GM18858 (cell line): ENCODE results near the gene NRBF2.
A peak's percentile ranks its signal among the peaks of the same experiment; 100 is the strongest.
"Not testable (repeated sequence)": the region's sequence is repeated elsewhere in the genome, so short reads cannot be mapped to it uniquely, and the experiment has no call there.

Experiments used
- ATAC-seq: cut with Tn5 transposase; IDR thresholded peaks from one replicate; pipeline ENCODE4 v1.9.1; 2021; ENCODE audit not compliant: unreplicated experiment

Gene NRBF2

GRCh38 chr10:63133056-63133820, at the start of gene NRBF2:
Gene NRBF2 (plus strand): TSS chr10:63133328. CDS start chr10:63133471, 143 bp downstream.
- ATAC-seq, result peak; percentile 95

GRCh38 chr10:63083406-63083805, 49.7 kb upstream of the NRBF2 start:
- ATAC-seq, result not testable (repeated sequence)

- peak; percentile 91 for ATAC-seq
These were observed 49.0 kb upstream of the NRBF2 start for GRCh38 chr10:63083904-63084689.

GRCh38 chr10:63084690-63085382, 48.3 kb upstream of the NRBF2 start:
- ATAC-seq, result no peak

- ATAC-seq, result no peak
These were observed 39.9 kb upstream of the NRBF2 start for GRCh38 chr10:63093227-63093626.

- ATAC-seq, result no peak
These were observed 38.7 kb upstream of the NRBF2 start for GRCh38 chr10:63094405-63094804.

- no peak for ATAC-seq
These were observed 38.2 kb upstream of the NRBF2 start for GRCh38 chr10:63094881-63095280.

- ATAC-seq, result no peak
These were observed 33.4 kb upstream of the NRBF2 start for GRCh38 chr10:63099734-63100133.

GRCh38 chr10:63101091-63101490, 32.0 kb upstream of the NRBF2 start:
- ATAC-seq, result not testable (repeated sequence)

GRCh38 chr10:63102279-63102883, 30.7 kb upstream of the NRBF2 start:
- ATAC-seq, result not testable (repeated sequence)

GRCh38 chr10:63103178-63103577, 29.9 kb upstream of the NRBF2 start:
- not testable (repeated sequence) for ATAC-seq

- ATAC-seq, result no peak
These were observed 29.1 kb upstream of the NRBF2 start for GRCh38 chr10:63103971-63104409.

GRCh38 chr10:63105225-63106110, 27.7 kb upstream of the NRBF2 start:
- no peak for ATAC-seq

GRCh38 chr10:63106111-63106755, 26.9 kb upstream of the NRBF2 start:
- ATAC-seq, result no peak

GRCh38 chr10:63107943-63108437, 25.1 kb upstream of the NRBF2 start:
- no peak for ATAC-seq

- no peak for ATAC-seq
These were observed 22.2 kb upstream of the NRBF2 start for GRCh38 chr10:63110940-63111339.

- no peak for ATAC-seq
These were observed 18.9 kb upstream of the NRBF2 start for GRCh38 chr10:63114031-63114814.

- no peak for ATAC-seq
These were observed 17.3 kb upstream of the NRBF2 start for GRCh38 chr10:63115732-63116383.
